NOMO-1 (cell line): ENCODE data around the gene LIG1.

Source experiments
- DNase-seq, 2 experiments: peaks; one replicate each; lab custom pipeline; 2025; ENCODE audit not compliant: unreplicated experiment in 2 of 2; lab: John Stamatoyannopoulos, UW

LIG1 gene

GRCh38 chr19:48169939-48170803, at the start of gene LIG1, which contains the start of gene ZSWIM9:
TSS of gene LIG1 (minus strand) at chr19:48170344. CDS start at chr19:48165566, 4,778 bp downstream.
TSS of gene ZSWIM9 (plus strand) at chr19:48170680. CDS start at chr19:48171803, 1,123 bp downstream.
- peak; percentile 84 to 92 for DNase-seq

GRCh38 chr19:48218997-48219396, 48.9 kb upstream of the LIG1 start:
- no peak for DNase-seq

- no peak for DNase-seq
These were observed 46.8 kb upstream of the LIG1 start for GRCh38 chr19:48216933-48217332.

DNA sequence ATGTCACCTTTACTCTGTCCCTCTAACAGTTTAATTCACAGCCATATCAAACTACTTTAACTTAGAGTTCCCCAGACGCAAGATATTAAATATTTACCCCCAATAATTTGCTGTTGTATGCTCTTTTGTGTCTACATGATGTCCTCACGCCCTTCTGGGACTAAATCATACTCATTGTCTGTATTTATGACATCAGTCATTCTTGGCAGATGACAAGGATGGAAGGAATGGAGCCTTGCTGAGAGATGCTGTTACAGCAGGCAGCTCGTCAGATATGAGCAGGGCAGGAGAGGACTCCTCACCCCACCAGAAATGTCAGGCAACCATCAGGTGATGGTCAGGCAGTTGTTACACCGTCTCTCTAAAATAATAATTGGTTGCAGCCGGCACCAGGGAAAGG, 43.8 kb upstream of the LIG1 start:
- DNase-seq = no peak

DNA sequence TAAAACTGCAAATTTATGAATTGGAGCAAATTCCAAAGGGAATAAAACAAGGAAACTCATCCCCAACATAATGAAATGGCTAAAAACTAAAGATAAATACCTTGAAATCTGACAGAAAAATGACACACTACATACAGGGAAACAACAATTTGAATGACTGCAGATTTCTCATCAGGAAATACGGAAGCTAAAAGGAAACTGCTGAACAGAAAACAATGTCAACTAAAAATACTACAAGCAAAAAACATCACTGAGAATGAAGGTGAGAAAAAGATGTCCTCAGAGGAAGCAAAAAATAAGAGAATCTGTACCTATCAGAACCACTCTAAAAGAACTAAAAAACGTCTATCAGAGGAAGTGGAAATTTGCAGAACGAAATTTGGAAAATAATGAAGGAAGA, 39.9 kb upstream of the LIG1 start:
- no peak for DNase-seq

DNA sequence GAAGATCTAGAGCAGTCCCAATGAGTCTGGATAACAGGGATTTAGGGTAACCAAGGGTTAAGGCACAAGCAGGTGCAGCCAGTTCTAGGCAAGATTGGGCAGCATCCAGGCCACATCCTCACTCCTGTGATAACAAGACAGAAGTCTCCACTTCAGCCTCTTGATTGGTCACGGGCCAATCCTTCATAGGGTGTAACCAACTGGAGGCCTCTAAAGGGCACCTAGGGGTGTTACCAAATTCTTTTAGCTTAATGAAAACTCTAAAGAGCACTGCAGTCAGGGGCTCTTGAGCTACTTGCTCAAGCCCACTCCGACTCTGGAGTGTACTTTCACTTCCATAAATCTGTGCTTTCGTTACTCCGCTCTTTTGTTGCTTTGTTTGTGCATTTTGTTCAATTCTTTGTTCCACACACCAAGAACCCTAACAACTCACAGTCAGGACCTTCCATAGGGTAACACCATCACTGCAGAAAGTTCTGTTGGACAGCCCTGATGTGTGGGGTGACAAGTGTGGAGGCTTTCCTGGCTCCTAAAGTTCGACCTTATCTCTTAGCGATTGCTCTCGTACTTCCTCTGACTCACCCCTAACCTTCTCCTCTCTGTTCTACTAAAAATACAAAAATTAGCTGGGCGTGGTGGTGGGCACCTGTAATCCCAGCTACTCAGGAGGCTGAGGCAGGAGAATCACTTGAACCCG, 36.4 kb upstream of the LIG1 start:
- peak; percentile 55 to 81 for DNase-seq

- DNase-seq = peak; percentile 90 to 94
These were observed 33.9 kb upstream of the LIG1 start for GRCh38 chr19:48203794-48204628.

DNA sequence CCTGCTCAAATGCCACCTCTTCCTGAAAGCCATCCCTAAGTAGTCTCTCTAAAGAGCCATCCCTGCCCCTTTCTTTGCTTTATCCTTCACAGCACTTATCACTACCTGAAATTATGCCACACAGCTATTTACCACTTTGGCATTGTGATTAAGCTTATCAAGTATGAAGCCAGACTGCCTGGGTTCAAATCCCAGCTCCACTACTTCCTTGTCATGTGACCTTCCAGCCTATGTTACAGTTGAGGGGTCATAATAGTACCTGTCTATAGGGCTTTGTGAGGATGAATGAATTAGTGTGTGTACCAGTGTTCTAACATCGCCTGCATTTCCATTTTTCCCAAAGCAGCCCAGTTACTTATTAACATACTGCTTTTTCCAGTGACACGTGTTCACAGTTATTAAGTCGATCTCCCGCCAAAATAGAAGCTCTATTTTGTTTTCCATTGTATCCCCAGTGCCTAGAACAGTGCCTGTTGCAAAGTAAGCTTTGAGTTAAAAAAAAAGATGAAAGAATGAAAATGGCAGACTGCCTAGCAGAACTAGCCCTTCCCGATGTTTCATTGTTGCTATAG, 33.2 kb upstream of the LIG1 start:
- no peak for DNase-seq

DNA sequence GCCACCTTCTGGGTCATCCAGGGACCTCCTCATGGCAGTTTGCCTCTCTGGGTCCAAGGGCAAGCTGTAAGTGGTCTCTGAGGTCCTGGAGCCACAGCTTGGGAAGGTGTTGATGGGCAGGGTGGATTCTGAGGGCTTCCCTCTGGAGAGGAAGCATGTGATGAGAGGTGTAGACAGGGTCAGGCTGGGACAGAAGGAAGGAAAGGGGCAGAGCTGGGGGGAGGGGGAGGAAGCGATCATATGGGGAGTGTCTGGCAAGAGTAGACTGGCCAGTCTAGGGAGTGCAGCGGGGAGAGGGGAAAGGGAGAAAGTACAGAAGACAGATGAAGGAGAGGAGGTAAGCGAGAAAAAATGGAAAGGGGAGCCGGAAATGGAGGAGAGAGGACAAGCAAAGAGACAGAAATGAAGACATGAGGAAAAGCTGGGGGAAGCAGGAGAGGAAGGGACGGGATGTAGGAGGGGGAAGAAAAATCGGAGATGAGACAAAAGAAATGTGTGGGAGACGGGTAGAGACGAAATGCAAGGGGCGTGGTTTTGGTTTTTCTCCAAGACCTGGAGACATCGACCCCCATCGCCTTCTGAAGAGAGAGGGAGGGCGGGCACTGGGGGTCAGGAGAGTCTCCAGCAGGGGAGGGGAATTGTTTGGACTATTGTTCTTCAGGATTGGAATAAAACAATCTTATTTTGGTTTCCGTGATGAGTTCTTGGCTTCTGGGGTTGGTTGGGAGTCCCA, 27.0 kb upstream of the LIG1 start:
- DNase-seq = no peak

- DNase-seq = no peak
These were observed 26.2 kb upstream of the LIG1 start for GRCh38 chr19:48196321-48196763.

GRCh38 chr19:48194844-48195830, 25.0 kb upstream of the LIG1 start:
- no peak for DNase-seq

- DNase-seq = no peak
These were observed 24.1 kb upstream of the LIG1 start for GRCh38 chr19:48194041-48194843.

DNA sequence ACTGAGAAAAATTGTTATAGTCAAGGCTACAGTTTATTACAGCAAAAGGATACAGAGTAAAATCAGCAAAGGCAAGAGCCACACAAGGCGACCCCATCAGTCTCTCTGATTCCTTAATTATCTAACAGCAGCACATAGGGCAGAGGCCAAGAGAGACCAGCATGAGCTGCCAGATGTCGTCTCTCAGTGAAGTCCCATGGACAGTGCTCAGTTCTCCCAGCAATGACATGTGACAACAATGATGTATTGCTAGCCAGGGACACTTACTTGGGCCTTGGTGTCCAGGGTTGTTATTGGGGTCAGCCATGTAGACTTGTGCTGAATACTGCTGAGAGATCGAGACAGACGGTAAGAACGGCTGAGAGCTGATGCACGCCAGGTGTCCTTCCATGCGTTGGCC, 22.6 kb upstream of the LIG1 start:
- no peak for DNase-seq

- DNase-seq = no peak
These were observed 20.7 kb upstream of the LIG1 start for GRCh38 chr19:48190885-48191284.

DNA sequence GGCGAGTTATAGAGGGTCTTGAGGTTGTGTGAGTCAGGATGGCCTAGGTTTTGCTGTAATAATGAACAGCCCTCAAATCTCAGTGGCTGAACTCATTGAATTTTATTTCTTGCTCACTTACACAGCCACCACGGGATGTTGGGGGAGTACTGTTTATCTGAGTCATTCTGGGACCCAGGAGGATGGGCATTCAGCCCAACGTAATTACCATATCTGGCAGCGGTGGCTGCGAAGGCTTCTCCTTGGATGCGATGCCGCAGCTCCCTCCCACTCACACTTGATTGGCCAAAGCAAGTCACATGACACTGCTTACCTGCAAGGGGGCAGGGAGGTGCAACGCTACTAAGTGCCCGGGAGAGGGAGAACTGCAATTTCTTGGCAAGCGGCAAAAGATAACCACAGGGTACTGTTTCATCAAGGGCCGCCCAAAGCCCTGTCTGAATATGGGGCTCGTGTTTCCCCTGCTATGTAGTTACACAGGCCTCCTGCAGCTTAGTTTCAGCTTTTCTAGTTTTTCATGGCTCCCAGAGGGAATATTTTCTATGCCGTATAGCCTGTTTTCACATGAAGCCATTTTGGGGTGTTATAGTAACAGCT, 20.2 kb upstream of the LIG1 start:
- no peak for DNase-seq

GRCh38 chr19:48186541-48186991, 16.4 kb upstream of the LIG1 start:
- DNase-seq = no peak

DNA sequence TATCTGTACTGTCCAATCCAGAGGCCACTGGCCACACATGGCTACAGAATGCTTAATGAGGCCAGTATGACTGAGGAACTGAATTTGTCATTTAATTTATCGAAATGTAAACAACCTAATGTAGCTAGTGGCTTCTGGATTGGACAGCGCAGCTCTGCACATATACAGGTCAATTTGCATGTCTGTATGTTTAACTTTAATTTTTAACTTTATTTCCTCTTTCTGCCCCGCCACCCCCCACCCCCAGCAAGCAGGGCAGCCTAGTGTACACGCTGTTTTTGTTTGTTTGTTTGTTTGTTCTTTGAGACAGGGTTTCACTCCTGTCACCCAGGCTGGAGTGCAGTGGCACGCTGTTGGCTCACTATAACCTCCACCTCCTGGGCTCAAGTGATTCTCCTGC, 15.9 kb upstream of the LIG1 start:
- DNase-seq = no peak

DNA sequence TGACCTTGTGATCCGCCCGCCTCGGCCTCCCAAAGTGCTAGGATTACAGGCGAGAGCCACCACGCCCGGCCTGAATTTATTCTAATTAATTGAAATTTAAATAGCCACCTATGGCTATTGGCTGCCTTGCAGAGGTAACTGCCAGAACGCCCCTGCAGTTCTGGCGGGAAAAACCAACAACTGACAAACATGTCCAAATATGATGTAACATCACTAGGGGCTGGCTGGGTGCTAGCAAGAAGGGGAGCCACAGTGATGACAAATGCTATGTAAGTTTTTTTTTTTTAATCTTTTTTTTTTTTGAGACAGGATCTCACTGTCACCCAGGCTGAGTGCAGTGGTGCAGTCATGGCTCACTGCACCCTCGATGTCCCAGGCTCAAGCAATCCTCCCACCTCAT, 13.2 kb upstream of the LIG1 start:
- no peak for DNase-seq
